Measurements from ENCODE around the gene PCSK6. TPM values are rescaled to one million over a fixed set of nuclear protein-coding genes. Genes with fewer than 3 reads are reported as not detected.
"Not testable (repeated sequence)": the region's sequence is repeated elsewhere in the genome, so short reads cannot be mapped to it uniquely, and the experiment has no call there.

Gene PCSK6
- total RNA-seq, 4 donors from 2014 or later, result 12.8 to 23.2 (median 18.4) TPM

DNA sequence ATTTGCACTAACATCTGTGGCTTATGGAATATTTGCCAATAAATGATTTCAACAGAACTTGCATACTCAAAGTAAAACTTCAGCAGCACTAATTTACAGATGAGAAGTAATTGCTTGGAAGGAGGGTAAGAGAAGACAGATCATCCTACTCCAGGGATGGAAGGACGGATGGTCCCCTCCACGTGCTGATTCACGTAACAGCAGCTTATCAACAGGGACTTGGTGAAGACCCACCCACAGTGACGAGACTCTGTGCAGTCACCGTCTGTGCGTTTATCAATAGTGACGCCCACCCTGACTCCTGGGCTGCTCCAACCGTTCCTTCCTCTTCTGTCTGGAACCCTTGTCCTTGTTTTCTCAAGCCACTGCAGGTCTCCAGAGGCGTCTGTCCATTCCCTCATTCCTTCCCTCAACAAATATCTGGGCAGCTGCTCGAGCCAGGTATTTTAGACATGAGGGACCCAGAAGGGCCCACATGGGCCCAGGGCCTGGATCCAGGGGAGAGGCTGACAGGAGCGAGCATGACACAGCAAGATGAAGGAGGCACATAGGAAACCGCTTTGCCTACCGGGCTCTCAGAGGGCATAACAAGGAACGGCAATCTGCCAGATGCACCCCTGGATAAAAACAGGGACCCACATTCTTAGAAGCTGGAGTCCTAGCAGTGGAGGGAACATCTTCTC is 33.3 kb downstream of the PCSK6 start:
- H3K27me3 ChIP-seq, result peaks cover 5% of the 10 kb centered on the region
- WGBS, 2 donors (ENCODE audit: low coverage in 1 of 2), result 78 to 85% methylated on average over 9 to 11 of the region's 14 CpGs
- TF ChIP-seq, protein P1, sequence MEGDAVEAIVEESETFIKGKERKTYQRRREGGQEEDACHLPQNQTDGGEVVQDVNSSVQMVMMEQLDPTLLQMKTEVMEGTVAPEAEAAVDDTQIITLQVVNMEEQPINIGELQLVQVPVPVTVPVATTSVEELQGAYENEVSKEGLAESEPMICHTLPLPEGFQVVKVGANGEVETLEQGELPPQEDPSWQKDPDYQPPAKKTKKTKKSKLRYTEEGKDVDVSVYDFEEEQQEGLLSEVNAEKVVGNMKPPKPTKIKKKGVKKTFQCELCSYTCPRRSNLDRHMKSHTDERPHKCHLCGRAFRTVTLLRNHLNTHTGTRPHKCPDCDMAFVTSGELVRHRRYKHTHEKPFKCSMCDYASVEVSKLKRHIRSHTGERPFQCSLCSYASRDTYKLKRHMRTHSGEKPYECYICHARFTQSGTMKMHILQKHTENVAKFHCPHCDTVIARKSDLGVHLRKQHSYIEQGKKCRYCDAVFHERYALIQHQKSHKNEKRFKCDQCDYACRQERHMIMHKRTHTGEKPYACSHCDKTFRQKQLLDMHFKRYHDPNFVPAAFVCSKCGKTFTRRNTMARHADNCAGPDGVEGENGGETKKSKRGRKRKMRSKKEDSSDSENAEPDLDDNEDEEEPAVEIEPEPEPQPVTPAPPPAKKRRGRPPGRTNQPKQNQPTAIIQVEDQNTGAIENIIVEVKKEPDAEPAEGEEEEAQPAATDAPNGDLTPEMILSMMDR (IDR thresholded peaks at IDR 0.05), result no peak
- TF ChIP-seq POLR2A (IDR thresholded peaks at IDR 0.05) (no peak), EP300 (IDR thresholded peaks at IDR 0.05) (no peak), POLR2AphosphoS5 (IDR thresholded peaks at IDR 0.05) (no peak)
- H3K9me3 ChIP-seq, result no peaks in the 10 kb centered on the region
- no peaks in the 10 kb centered on the region for H3K36me3 ChIP-seq
- H3K27ac ChIP-seq, result no peak overlapping the region
- ATAC-seq, result no peak
- no peak overlapping the region for H3K4me3 ChIP-seq
- peaks cover 0 to 18% (median 3%) of the 10 kb centered on the region in 3 donors for H3K4me1 ChIP-seq

DNA sequence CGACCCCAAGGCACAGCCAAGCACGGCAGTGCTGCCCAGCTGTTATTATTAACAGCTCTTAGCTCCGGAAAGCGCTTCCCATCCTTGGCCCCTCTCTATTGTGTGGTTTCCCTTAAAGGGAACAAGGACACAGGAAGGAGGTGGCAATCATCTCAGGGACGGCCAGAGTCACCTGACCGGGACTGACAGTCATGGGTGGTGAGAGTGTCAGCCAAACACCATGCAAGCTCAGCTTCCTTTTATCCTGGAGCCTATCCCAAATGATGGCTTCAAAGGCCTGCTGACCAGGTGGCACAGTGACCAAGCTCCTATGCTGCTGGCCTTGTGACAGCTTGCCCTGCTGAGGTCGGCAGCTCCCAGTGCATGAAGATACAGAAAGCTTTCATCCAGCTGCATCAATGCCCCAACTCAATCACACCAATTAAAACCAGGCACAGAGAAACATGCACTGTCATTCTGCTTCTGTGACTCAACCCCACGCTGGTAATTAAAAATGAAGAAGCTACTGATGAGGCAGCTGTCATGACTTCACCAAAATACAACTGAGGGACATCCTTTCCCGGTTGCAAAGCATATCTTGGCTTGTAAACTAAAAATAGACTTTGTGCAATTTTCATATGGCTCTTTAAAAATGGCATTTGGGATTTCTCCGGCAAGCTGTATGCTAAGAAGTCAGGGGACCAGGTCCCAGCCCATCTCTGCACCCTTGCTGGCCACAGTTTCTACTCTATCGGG is 34.0 kb downstream of the PCSK6 start:
- Histone ChIP-seq H3K27ac (no peak overlapping the region), H3K36me3 (no peaks in the 10 kb centered on the region), H3K9me3 (no peaks in the 10 kb centered on the region), H3K4me1 (peaks cover 0 to 25% (median 3%) of the 10 kb centered on the region in 3 donors), H3K4me3 (no peak overlapping the region), H3K27me3 (peaks cover 5% of the 10 kb centered on the region)
- WGBS, 2 donors (ENCODE audit: low coverage in 1 of 2), result 53 to 61% methylated on average over 4 to 8 of the region's 11 CpGs
- TF ChIP-seq POLR2AphosphoS5 (IDR thresholded peaks at IDR 0.05) (no peak), POLR2A (IDR thresholded peaks at IDR 0.05) (no peak), EP300 (IDR thresholded peaks at IDR 0.05) (no peak)
- TF ChIP-seq, protein P1 (IDR thresholded peaks at IDR 0.05), result no peak
- ATAC-seq, result no peak

DNA sequence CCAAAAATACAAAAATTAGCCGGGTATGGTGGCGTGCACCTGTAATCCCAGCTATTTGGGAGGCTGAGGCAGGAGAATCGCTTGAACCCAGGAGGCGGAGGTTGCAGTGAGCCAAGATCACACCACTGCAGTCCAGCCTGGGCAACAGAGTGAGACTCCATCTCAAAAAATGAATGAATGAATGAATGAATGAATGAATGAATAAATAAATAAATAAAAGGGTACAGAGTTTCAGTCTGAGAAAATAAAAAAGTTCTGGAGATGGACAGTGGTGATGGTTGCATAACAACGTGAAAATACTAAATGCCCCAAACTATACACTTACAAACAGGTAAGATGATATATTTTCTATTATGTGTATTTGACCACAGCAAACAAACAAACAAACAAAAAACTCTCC is 34.7 kb downstream of the PCSK6 start:
- 81 to 100% methylated on average over 1 to 3 of the region's 5 CpGs for WGBS, 2 donors (ENCODE audit: low coverage in 1 of 2)
- H3K27ac ChIP-seq, H3K27me3 ChIP-seq, H3K9me3 ChIP-seq, H3K4me3 ChIP-seq, H3K36me3 ChIP-seq, ATAC-seq: not testable (repeated sequence)
- peaks cover 0 to 31% (median 3%) of the 10 kb centered on the region in 3 donors for H3K4me1 ChIP-seq

DNA sequence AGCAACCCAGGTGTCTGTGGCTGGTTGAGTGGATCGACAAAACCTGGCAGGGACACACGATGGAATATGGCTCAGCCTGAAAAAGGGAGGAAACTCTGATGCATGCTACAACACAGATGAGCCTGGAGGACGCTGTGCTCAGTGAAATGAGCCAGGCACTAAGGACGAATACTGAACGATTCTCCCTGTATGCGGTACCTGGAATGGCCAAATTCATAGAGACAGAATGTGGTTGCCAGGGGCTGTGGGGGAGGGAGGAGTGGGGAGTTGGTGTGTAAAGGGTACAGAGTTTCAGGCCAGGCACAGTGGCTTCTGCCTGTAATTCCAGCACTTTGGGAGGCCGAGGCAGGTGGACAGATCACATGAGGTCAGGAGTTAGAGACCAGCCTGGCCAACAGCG is 35.1 kb downstream of the PCSK6 start:
- 73 to 84% methylated on average over 8 of the region's 8 CpGs for WGBS, 2 donors (ENCODE audit: low coverage in 1 of 2)
- Histone ChIP-seq H3K27ac (no peak overlapping the region), H3K27me3 (peaks cover 5% of the 10 kb centered on the region), H3K9me3 (no peaks in the 10 kb centered on the region), H3K4me3 (no peak overlapping the region), H3K4me1 (peaks cover 0 to 31% (median 3%) of the 10 kb centered on the region in 3 donors), H3K36me3 (no peaks in the 10 kb centered on the region)
- no peak for TF ChIP-seq EP300 (IDR thresholded peaks at IDR 0.05)
- ATAC-seq, result no peak

DNA sequence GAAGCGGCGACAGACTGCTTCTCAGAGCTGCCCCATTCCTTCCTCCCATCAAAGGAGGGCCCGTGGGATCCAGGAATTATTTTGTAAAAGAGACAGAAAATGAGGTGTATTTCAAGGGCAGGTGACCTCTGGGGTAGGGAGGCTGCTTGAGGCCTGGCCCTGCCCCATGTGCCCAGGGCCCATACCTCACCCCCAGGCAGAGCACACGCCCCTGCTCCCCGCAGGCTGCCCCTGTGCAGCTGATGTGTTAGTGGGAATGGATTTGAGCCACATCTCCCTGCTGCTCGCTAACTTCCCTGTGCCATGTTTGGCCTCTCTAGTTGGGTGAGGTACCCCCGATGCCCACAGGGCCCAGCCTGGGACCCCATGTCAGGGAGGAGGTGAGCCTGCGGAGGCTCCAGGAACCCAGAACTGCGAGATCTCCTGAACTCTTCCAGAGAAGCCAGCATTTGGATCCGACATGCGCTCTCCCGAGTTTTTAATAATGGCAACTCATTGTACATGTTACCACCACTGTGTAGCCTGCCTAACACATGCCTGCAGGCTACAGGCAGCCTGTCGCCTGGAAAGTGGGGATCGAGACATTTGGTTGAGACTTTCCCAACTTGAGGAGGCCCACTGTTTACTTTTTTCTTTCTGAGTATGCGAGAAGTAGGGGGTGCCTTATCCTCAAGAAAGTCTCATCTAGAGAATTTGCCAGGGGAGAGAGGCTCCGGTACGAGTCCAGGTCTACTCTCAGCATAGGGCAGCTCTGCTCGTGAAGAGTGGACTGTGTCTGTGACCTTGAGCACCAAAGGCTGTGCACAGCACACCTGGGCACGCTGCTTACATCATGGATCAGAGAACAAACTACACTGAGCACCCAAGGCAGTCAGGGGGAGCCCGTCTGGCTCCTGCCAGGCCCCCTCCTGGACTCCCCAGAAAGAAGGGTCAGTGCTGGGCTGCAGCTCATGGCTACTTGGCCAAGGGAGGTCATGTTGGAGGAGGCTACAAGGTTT is 36.1 kb downstream of the PCSK6 start:
- H3K27ac ChIP-seq, result no peak overlapping the region
- ATAC-seq, result no peak
- H3K4me1 ChIP-seq, result peaks cover 0 to 31% (median 3%) of the 10 kb centered on the region in 3 donors
- peaks cover 5% of the 10 kb centered on the region for H3K27me3 ChIP-seq
- no peaks in the 10 kb centered on the region for H3K9me3 ChIP-seq
- no peak for TF ChIP-seq POLR2A (IDR thresholded peaks at IDR 0.05)
- no peak for TF ChIP-seq EP300 (IDR thresholded peaks at IDR 0.05)
- TF ChIP-seq POLR2AphosphoS5 (IDR thresholded peaks at IDR 0.05), result no peak
- TF ChIP-seq, protein P1 (IDR thresholded peaks at IDR 0.05), result no peak
- WGBS, 2 donors (ENCODE audit: low coverage in 1 of 2), result 88 to 94% methylated on average over 1 to 6 of the region's 20 CpGs
- no peak overlapping the region for H3K4me3 ChIP-seq
- H3K36me3 ChIP-seq, result no peaks in the 10 kb centered on the region

All from gastroesophageal sphincter (tissue), 4 donors.